Neural progenitor cell (in vitro differentiated cells): ENCODE measurements around the gene RERE.

Source experiments
- CTCF ChIP-seq: fragments of 200-600 bp; sonication (generic); IDR thresholded peaks from 2 replicates; pipeline ENCODE4 v1.5.1; 2017; ENCODE audit warnings: antibody characterized with exemption, mild to moderate bottlenecking
- EZH2 ChIP-seq: fragments of 200-600 bp; sonication (generic); IDR thresholded peaks from 2 replicates; pipeline ENCODE4 v1.6.1; 2017; ENCODE audit warnings: antibody characterized with exemption, mild to moderate bottlenecking, moderate library complexity
- EZH2phosphoT487 ChIP-seq: fragments of 200-600 bp; sonication (generic); IDR thresholded peaks from 2 replicates; pipeline ENCODE4 v1.6.1; 2017; ENCODE audit warnings: antibody characterized with exemption

DNA sequence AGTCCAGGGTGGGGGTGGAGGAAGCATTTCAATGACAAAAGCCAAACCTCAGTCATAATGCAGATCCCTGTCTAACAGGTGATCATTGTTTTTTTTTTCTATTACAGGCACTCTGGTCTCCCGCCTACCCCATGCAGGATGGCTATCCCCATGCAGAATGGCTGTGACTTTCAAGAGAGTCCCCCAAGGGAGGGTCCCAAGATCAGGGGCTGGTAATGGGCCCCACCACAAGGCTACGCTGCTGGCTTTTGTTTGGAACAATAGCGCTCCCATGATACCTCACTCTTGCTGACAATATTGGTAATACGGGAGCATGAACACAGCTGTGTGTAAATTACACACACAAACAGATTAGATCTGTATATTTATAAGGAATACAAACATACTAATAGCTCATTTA lies 380.1 kb downstream of the RERE start:
- no peak for TF ChIP-seq CTCF
- TF ChIP-seq EZH2phosphoT487 = no peak
- TF ChIP-seq EZH2 = no peak
